PC-3 (cell line): ENCODE measurements around the gene MRPL33.

Experiments
- CTCF ChIP-seq: fragments of 300-600 bp; sonication (generic); conservative IDR thresholded peaks from 2 replicates; pipeline ENCODE4 v1.5.1; 2017; ENCODE audit warnings: antibody characterized with exemption, low read depth, mild to moderate bottlenecking, low read length
- EZH2 ChIP-seq: fragments of 300-600 bp; sonication (generic); IDR thresholded peaks from one replicate; pipeline ENCODE4 v1.6.1; 2017; ENCODE audit warnings: antibody characterized with exemption, mild to moderate bottlenecking, low read length; ENCODE audit not compliant: unreplicated experiment

DNA sequence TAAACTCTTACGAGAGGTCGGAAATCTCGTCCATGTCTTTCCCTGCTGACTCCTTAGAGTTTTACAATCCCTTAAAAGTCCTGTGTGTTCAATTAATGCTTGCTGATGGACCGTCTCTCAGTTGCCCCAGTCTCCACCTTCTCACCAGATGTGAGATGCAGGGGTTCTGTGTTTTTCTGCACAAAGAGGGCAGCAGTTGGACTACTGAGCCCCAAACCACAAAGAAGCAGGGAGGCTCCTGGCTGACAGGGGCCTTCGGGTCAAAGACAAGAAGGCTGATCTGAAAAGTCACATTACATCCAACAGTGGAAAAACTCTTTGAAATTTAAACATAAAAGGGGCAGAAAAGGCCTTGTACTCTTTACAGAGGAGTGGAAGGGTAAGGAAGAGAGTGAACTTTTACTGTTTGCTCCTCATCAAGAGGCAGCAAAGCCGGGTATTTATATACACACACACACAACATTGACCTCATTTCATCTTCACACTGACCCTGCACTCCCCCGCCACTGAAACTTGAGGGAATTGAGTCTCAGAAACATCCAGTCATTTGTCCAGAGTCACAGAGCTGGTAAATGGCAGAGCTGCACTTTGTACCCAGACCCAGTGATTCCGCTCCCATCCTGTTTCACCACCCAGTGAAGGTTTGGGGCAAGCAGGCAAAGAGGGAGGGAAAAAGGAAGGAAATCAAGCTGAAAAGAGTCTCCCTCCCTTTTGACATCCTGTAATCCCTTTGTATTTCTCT is 23.7 kb downstream of the MRPL33 start:
- TF ChIP-seq EZH2 (no peak), CTCF (no peak)
